Right atrium auricular region (tissue), 2 donors: ENCODE measurements around the gene TAF11L8. TPM values are rescaled to one million over a fixed set of nuclear protein-coding genes. Genes with fewer than 3 reads are reported as not detected.
"Not testable (repeated sequence)": the region's sequence is repeated elsewhere in the genome, so short reads cannot be mapped to it uniquely, and the experiment has no call there.

Experiments used
- DNase-seq: peaks from one replicate; pipeline ENCODE4 v3.0.0-alpha.2; 2019; ENCODE audit warnings: low spot score
- H3K27ac ChIP-seq, 2 donors: fragments of 200-600 bp; sonication (generic); 1 replicate in 1 of 2; 2 replicates in 1 of 2; pipeline ENCODE4 v1.5.1; 2016 to 2019
- H3K27me3 ChIP-seq, 2 donors: fragments of 200-600 bp; sonication (generic); one replicate each; pipeline versions ENCODE4 v1.5.1 to v1.6.0; 2017 to 2019
- H3K36me3 ChIP-seq: fragments of 200-600 bp; sonication (generic); one replicate; pipeline ENCODE4 v1.5.1; 2016
- H3K4me1 ChIP-seq, 2 donors: fragments of 200-600 bp; sonication (generic); one replicate each; pipeline versions ENCODE4 v1.5.1 to v1.6.0; 2017 to 2019
- H3K4me3 ChIP-seq, 2 donors: fragments of 200-600 bp; sonication (generic); 1 replicate in 1 of 2; 2 replicates in 1 of 2; pipeline ENCODE4 v1.5.1; 2017 to 2019; ENCODE audit warnings: mild to moderate bottlenecking in 1 of 2, moderate library complexity in 1 of 2
- H3K9me3 ChIP-seq, 2 donors: fragments of 200-600 bp; sonication (generic); one replicate each; pipeline ENCODE4 v1.5.1; 2019
- CTCF ChIP-seq, 2 donors: fragments of 200-600 bp; sonication (generic); IDR thresholded peaks; one replicate each; pipeline ENCODE4 v1.5.1; 2019; ENCODE audit warnings: antibody characterized with exemption in 2 of 2
- total RNA-seq, 2 donors: library from RNA; depleted of rRNA; stranded (reverse); fragments of >200 nt; gene quantifications; one replicate each; pipeline ENCODE4 v1.1.0, GENCODE V29; 2016

The TAF11L8 gene
- total RNA-seq: not detected

DNA sequence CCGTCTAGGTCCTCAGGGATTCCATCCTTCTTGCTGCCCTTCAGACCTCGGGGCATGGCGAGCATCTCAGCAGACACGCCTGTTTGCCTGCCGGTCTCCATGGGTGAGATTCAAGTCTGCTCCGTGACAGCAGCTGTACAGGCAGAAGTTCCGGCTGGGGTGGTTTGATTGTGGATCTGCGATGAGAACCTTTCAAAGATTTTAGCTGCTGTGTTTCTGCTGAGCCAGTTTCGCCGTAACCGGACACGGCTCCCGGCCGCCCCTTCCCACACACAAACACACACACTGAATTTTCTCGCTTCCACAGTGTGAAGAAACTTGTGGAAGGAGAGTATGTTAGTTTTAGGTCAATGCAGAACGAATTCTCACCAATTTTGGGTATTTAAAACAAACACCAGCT is at the start of gene TAF11L8:
Gene TAF11L8, minus strand, starts transcription at position 101 of the 400 bp plus-strand sequence.
- not testable (repeated sequence) for H3K9me3 ChIP-seq, H3K4me3 ChIP-seq, H3K27me3 ChIP-seq, H3K36me3 ChIP-seq, H3K27ac ChIP-seq, DNase-seq, H3K4me1 ChIP-seq

DNA sequence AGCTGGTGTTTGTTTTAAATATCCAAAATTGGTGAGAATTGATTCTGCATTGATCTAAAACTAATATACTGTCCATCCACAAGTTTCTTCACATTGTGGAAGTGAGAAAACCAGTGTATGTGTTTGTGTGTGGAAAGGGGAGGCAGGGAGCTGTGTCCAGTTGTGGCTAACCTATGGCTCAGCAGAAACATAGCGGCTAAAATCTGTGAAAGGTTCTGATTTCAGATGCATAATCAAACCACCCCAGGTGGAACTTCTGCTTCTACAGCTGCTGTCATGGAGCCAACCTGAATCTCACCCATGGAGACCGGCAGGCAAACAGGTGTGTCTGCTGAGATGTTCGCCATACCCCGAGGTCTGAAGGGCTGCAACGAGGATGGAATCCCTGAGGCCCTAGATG is 43.4 kb upstream of the TAF11L8 start, which contains the start of gene TAF11L14:
Gene TAF11L14, plus strand, starts transcription at position 301 of the 400 bp plus-strand sequence.
- Histone ChIP-seq H3K4me1 (no peaks in the 10 kb centered on the region), H3K4me3 (no peak within 1 kb of the TSS), H3K36me3 (no peaks in the 10 kb centered on the region), H3K9me3 (no peaks in the 10 kb centered on the region), H3K27me3 (no peaks in the 10 kb centered on the region), H3K27ac (no peak within 1 kb of the TSS)
- no peak for DNase-seq
- TF ChIP-seq CTCF (IDR thresholded peaks at IDR 0.05): no peak

GRCh38 chr5:17631788-17632187 is 41.0 kb upstream of the TAF11L8 start, which contains the start of gene TAF11L13:
Gene TAF11L13 (plus strand): TSS chr5:17632088.
- H3K4me3 ChIP-seq, H3K9me3 ChIP-seq, H3K4me1 ChIP-seq, DNase-seq, H3K27ac ChIP-seq, H3K27me3 ChIP-seq, H3K36me3 ChIP-seq: not testable (repeated sequence)

- no peaks in the 10 kb centered on the region for H3K9me3 ChIP-seq
- no peaks in the 10 kb centered on the region for H3K27me3 ChIP-seq
- H3K4me1 ChIP-seq: no peaks in the 10 kb centered on the region
- no peak overlapping the region for H3K27ac ChIP-seq
- no peaks in the 10 kb centered on the region for H3K36me3 ChIP-seq
- no peak for DNase-seq
- no peak for TF ChIP-seq CTCF (IDR thresholded peaks at IDR 0.05)
- H3K4me3 ChIP-seq: no peak overlapping the region
Measured at GRCh38 chr5:17625686-17626085, 34.9 kb upstream of the TAF11L8 start.

DNA sequence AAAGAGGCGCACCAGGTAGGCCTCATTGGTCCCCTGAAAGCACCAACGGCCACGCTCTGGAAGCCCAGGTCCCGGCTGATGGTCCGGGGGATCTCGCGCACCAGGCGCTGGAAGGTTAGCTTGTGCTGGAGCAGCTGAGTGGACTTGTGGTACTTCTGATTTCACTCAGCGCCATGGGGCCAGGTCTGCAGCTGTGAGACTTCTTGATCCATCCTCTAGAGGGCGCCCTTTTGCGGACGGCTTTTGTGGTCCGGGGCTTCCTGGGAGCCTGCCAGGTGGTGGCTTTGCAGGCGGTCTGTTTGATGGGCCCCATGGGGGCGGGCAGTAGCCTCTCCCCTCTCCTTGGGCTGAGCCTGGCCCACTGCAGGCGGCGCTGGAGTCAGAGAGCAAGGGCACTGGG is 29.9 kb upstream of the TAF11L8 start:
- Histone ChIP-seq H3K27ac (no peak overlapping the region), H3K4me1 (no peaks in the 10 kb centered on the region), H3K36me3 (no peaks in the 10 kb centered on the region), H3K27me3 (no peaks in the 10 kb centered on the region), H3K9me3 (no peaks in the 10 kb centered on the region), H3K4me3 (no peak overlapping the region)
- TF ChIP-seq CTCF (IDR thresholded peaks at IDR 0.05): no peak
- no peak for DNase-seq

- no peaks in the 10 kb centered on the region for H3K9me3 ChIP-seq
- no peak for DNase-seq
- H3K4me1 ChIP-seq: no peaks in the 10 kb centered on the region
- no peaks in the 10 kb centered on the region for H3K36me3 ChIP-seq
- no peaks in the 10 kb centered on the region for H3K27me3 ChIP-seq
- H3K4me3 ChIP-seq: no peak overlapping the region
- no peak overlapping the region for H3K27ac ChIP-seq
- no peak for TF ChIP-seq CTCF (IDR thresholded peaks at IDR 0.05)
Measured at GRCh38 chr5:17619354-17619753, 28.6 kb upstream of the TAF11L8 start.

DNA sequence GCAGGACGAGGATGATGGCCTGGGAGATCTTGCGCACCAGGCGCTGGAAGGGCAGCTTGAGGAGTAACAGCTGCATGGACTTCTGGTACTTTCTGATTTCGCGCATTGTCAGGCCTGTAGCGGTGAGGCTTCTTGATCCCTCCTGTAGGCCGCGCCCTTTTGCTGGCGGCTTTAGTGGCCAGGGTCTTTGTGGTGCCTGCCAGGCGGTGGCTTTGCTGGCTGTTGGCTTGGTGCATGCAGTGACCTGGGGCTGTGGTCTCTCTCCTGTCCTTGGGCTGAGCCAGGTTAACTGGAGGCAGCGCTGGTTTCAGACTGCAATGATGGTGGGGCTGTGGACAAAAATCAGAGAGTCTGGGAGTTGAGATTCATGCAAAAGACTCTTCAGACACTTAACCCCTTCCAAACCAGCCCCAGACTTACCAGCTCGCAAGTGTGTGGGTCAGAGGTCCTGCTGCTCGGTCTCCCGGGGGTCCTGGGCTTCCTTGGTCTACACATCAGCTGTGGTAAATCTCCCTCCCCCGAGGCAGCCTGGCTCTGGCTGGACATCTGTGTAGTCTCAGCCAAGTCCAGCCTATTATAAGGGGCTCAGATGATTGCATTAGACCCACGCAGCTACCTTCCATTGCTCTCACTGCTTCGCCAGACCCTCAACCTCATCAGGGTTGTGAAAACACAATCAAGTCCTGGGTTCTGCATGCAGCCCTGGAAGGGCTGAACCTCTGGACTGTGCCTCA is 24.3 kb upstream of the TAF11L8 start:
- no peaks in the 10 kb centered on the region for H3K27me3 ChIP-seq
- no peaks in the 10 kb centered on the region for H3K9me3 ChIP-seq
- H3K36me3 ChIP-seq: no peaks in the 10 kb centered on the region
- H3K4me3 ChIP-seq: no peak overlapping the region
- H3K27ac ChIP-seq: no peak overlapping the region
- DNase-seq: no peak
- H3K4me1 ChIP-seq: no peaks in the 10 kb centered on the region
- TF ChIP-seq CTCF (IDR thresholded peaks at IDR 0.05): no peak

GRCh38 chr5:17610092-17610491 is 19.3 kb upstream of the TAF11L8 start, which contains the start of gene TAF11L12:
Gene TAF11L12 (plus strand): TSS chr5:17610392.
- not testable (repeated sequence) for H3K9me3 ChIP-seq, DNase-seq, H3K36me3 ChIP-seq, H3K27me3 ChIP-seq, H3K4me3 ChIP-seq, H3K27ac ChIP-seq, H3K4me1 ChIP-seq

DNA sequence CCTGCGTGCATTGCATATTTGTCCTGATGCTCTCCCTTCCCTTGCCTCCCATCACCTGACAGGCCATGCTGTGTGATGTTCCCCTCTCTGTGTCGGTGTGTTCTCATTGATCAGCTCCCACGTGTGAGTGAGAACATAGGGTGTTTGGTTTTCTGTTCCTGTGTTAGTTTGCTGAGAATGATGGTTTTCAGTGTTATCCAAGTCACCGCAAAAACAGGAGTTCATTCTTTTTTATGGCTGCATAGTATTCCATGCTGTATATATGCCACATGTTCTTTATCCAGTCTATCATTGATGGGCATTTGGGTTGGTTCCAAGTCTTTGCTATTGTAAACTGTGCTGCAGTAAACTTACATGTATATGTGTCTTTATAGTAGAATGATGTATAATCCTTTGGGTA is 16.7 kb upstream of the TAF11L8 start:
- not testable (repeated sequence) for H3K9me3 ChIP-seq, H3K4me1 ChIP-seq, H3K27ac ChIP-seq, H3K4me3 ChIP-seq, DNase-seq, H3K36me3 ChIP-seq, H3K27me3 ChIP-seq
